Measurements from ENCODE around the gene SYNE3.
"Not testable (repeated sequence)": the region's sequence is repeated elsewhere in the genome, so short reads cannot be mapped to it uniquely, and the experiment has no call there.

The SYNE3 gene

DNA sequence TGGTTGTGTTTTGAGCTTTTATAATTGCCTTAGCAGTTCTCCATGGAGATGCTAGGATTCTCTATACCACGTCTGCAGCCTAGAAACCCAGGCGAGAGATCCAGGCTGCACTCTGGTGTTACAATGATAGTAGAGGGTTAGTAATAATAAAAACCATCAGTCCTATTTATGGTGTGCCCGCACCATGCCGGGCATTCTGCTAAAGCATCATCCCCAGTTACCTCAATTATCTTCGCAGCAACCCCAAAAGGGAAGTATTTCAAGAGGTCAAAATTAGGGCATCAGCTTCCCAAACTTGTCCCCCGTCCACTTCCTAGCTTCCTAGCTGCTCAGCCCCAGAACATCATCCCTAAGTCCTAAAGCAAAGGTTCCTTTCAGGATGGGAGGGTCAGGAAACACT, 3.2 kb downstream of the SYNE3 start:
- Histone ChIP-seq H3K4me1 (ENCODE audit: control insufficient read depth, insufficient read depth, low read length) (peaks cover 24% of the 10 kb centered on the region), H3K27me3 (ENCODE audit: control insufficient read depth, insufficient read depth, low read length) (peaks cover 31% of the 10 kb centered on the region), H3K9ac (ENCODE audit: low read length) (no peak overlapping the region), H3K4me3 (ENCODE audit: low read depth, low read length) (no peak overlapping the region), H3K27ac (ENCODE audit: low read depth, low read length) (no peak overlapping the region), H3K36me3 (ENCODE audit: control insufficient read depth, insufficient read depth, low read length) (no peaks in the 10 kb centered on the region), H3K9me3 (ENCODE audit: control insufficient read depth, insufficient read depth, low read depth, low read length) (no peaks in the 10 kb centered on the region)

DNA sequence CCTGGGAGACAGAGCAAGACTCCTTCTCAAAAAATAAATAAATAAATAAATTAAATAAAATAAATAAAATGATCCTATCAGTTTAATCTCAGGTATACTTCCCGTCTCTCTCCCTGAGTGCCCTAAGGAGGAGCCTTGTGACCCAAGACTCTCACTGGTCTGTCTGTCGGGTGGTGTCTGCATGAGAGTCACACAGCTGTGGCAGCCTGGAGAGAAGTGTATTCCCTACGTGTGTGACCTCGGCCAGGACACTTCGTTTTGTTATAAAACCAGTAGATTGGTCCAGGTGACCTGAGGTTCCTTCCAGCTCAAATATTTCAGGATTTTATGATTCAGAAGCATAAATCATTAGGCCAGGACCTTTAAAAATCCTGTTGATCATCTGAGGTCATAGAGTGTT, 4.8 kb downstream of the SYNE3 start:
- Histone ChIP-seq H3K9me3 (ENCODE audit: control insufficient read depth, insufficient read depth, low read depth, low read length) (no peaks in the 10 kb centered on the region), H3K36me3 (ENCODE audit: control insufficient read depth, insufficient read depth, low read length) (no peaks in the 10 kb centered on the region), H3K4me3 (ENCODE audit: low read depth, low read length) (no peak overlapping the region), H3K27me3 (ENCODE audit: control insufficient read depth, insufficient read depth, low read length) (peaks cover 16% of the 10 kb centered on the region), H3K27ac (ENCODE audit: low read depth, low read length) (no peak overlapping the region), H3K4me1 (ENCODE audit: control insufficient read depth, insufficient read depth, low read length) (peaks cover 16% of the 10 kb centered on the region), H3K9ac (ENCODE audit: low read length) (no peak overlapping the region)

DNA sequence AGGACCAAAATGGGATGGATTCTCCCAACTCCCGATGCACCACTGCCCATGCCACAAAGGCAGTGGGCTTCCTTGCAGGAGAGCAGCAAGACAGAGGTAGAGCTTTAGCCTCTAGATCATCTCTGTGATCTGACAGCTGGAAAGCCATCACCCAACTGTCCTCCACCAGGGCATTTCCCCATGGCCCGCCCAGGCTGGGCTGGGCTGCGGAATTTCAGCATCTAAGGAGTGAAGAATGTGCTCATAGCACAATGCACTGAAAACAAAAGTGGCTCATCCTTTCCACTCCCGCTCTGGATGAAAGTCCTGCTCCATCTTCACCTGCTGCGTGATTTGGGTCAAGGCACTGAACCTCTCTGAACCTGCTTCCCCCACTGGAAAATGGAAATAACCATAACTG, 5.6 kb downstream of the SYNE3 start:
- Histone ChIP-seq H3K4me3 (ENCODE audit: low read depth, low read length) (no peak overlapping the region), H3K9me3 (ENCODE audit: control insufficient read depth, insufficient read depth, low read depth, low read length) (no peaks in the 10 kb centered on the region), H3K9ac (ENCODE audit: low read length) (no peak overlapping the region), H3K27ac (ENCODE audit: low read depth, low read length) (no peak overlapping the region), H3K4me1 (ENCODE audit: control insufficient read depth, insufficient read depth, low read length) (peaks cover 15% of the 10 kb centered on the region), H3K36me3 (ENCODE audit: control insufficient read depth, insufficient read depth, low read length) (no peaks in the 10 kb centered on the region), H3K27me3 (ENCODE audit: control insufficient read depth, insufficient read depth, low read length) (peaks cover 12% of the 10 kb centered on the region)

DNA sequence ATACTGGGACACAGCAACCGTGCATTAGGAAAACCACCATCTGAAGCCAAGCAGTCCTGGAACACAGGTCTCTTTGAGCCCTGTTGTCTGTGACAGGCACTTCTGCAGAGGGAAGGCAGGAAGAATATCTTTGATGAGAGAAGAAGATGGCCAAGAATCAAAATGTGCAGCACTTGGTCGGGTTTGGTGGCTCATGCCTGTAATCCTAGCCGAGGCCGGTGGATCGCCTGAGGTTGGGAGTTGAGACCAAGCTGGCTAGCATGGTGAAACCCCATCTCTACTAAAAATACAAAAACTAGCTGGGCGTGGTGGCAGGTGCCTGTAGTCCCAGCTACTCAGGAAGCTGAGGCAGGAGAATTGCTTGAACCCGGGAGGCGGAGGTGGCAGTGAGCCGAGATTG, 6.1 kb downstream of the SYNE3 start:
- H3K9ac ChIP-seq (ENCODE audit: low read length); H3K4me3 ChIP-seq (ENCODE audit: low read depth, low read length); H3K27ac ChIP-seq (ENCODE audit: low read depth, low read length); H3K27me3 ChIP-seq (ENCODE audit: control insufficient read depth, insufficient read depth, low read length); H3K36me3 ChIP-seq (ENCODE audit: control insufficient read depth, insufficient read depth, low read length); H3K9me3 ChIP-seq (ENCODE audit: control insufficient read depth, insufficient read depth, low read depth, low read length): not testable (repeated sequence)
- H3K4me1 ChIP-seq (ENCODE audit: control insufficient read depth, insufficient read depth, low read length), result peaks cover 10% of the 10 kb centered on the region; the same call in 1 of the 2 replicates

GRCh38 chr14:95509495-95509894, 7.0 kb downstream of the SYNE3 start:
- no peak overlapping the region for H3K4me3 ChIP-seq (ENCODE audit: low read depth, low read length)
- peaks cover 2% of the 10 kb centered on the region; the same call in 1 of the 2 replicates for H3K4me1 ChIP-seq (ENCODE audit: control insufficient read depth, insufficient read depth, low read length)
- peaks cover 4% of the 10 kb centered on the region for H3K27me3 ChIP-seq (ENCODE audit: control insufficient read depth, insufficient read depth, low read length)
- H3K27ac ChIP-seq (ENCODE audit: low read depth, low read length), result no peak overlapping the region
- no peaks in the 10 kb centered on the region for H3K36me3 ChIP-seq (ENCODE audit: control insufficient read depth, insufficient read depth, low read length)
- H3K9me3 ChIP-seq (ENCODE audit: control insufficient read depth, insufficient read depth, low read depth, low read length), result no peaks in the 10 kb centered on the region
- no peak overlapping the region for H3K9ac ChIP-seq (ENCODE audit: low read length)

GRCh38 chr14:95508377-95508776, 8.1 kb downstream of the SYNE3 start:
- no peaks in the 10 kb centered on the region for H3K27me3 ChIP-seq (ENCODE audit: control insufficient read depth, insufficient read depth, low read length)
- no peaks in the 10 kb centered on the region for H3K4me1 ChIP-seq (ENCODE audit: control insufficient read depth, insufficient read depth, low read length)
- H3K9me3 ChIP-seq (ENCODE audit: control insufficient read depth, insufficient read depth, low read depth, low read length), result no peaks in the 10 kb centered on the region
- no peak overlapping the region for H3K9ac ChIP-seq (ENCODE audit: low read length)
- H3K4me3 ChIP-seq (ENCODE audit: low read depth, low read length), result no peak overlapping the region
- no peak overlapping the region for H3K27ac ChIP-seq (ENCODE audit: low read depth, low read length)
- H3K36me3 ChIP-seq (ENCODE audit: control insufficient read depth, insufficient read depth, low read length), result no peaks in the 10 kb centered on the region

GRCh38 chr14:95507701-95508103, 8.7 kb downstream of the SYNE3 start:
- Histone ChIP-seq H3K36me3 (ENCODE audit: control insufficient read depth, insufficient read depth, low read length) (no peaks in the 10 kb centered on the region), H3K9ac (ENCODE audit: low read length) (no peak overlapping the region), H3K27me3 (ENCODE audit: control insufficient read depth, insufficient read depth, low read length) (no peaks in the 10 kb centered on the region), H3K27ac (ENCODE audit: low read depth, low read length) (no peak overlapping the region), H3K4me1 (ENCODE audit: control insufficient read depth, insufficient read depth, low read length) (no peaks in the 10 kb centered on the region; the same call in 1 of the 2 replicates), H3K9me3 (ENCODE audit: control insufficient read depth, insufficient read depth, low read depth, low read length) (no peaks in the 10 kb centered on the region), H3K4me3 (ENCODE audit: low read depth, low read length) (no peak overlapping the region)

GRCh38 chr14:95507174-95507573, 9.3 kb downstream of the SYNE3 start:
- H3K36me3 ChIP-seq (ENCODE audit: control insufficient read depth, insufficient read depth, low read length), result no peaks in the 10 kb centered on the region
- H3K9me3 ChIP-seq (ENCODE audit: control insufficient read depth, insufficient read depth, low read depth, low read length), result no peaks in the 10 kb centered on the region
- no peak overlapping the region for H3K27ac ChIP-seq (ENCODE audit: low read depth, low read length)
- no peak overlapping the region for H3K9ac ChIP-seq (ENCODE audit: low read length)
- no peaks in the 10 kb centered on the region for H3K27me3 ChIP-seq (ENCODE audit: control insufficient read depth, insufficient read depth, low read length)
- H3K4me1 ChIP-seq (ENCODE audit: control insufficient read depth, insufficient read depth, low read length), result no peaks in the 10 kb centered on the region; the same call in 1 of the 2 replicates
- no peak overlapping the region for H3K4me3 ChIP-seq (ENCODE audit: low read depth, low read length)

- no peak overlapping the region for H3K4me3 ChIP-seq (ENCODE audit: low read depth, low read length)
- no peak overlapping the region for H3K9ac ChIP-seq (ENCODE audit: low read length)
- no peaks in the 10 kb centered on the region for H3K27me3 ChIP-seq (ENCODE audit: control insufficient read depth, insufficient read depth, low read length)
- H3K4me1 ChIP-seq (ENCODE audit: control insufficient read depth, insufficient read depth, low read length), result peaks cover 15% of the 10 kb centered on the region; the same call in 1 of the 2 replicates
- no peaks in the 10 kb centered on the region for H3K36me3 ChIP-seq (ENCODE audit: control insufficient read depth, insufficient read depth, low read length)
- no peaks in the 10 kb centered on the region for H3K9me3 ChIP-seq (ENCODE audit: control insufficient read depth, insufficient read depth, low read depth, low read length)
- no peak overlapping the region for H3K27ac ChIP-seq (ENCODE audit: low read depth, low read length)
Observed at GRCh38 chr14:95505030-95505589, 11.3 kb downstream of the SYNE3 start.

- Histone ChIP-seq H3K36me3 (ENCODE audit: control insufficient read depth, insufficient read depth, low read length) (no peaks in the 10 kb centered on the region), H3K4me3 (ENCODE audit: low read depth, low read length) (no peak overlapping the region), H3K27me3 (ENCODE audit: control insufficient read depth, insufficient read depth, low read length) (no peaks in the 10 kb centered on the region), H3K9me3 (ENCODE audit: control insufficient read depth, insufficient read depth, low read depth, low read length) (no peaks in the 10 kb centered on the region), H3K4me1 (ENCODE audit: control insufficient read depth, insufficient read depth, low read length) (peaks cover 15% of the 10 kb centered on the region; the same call in 1 of the 2 replicates), H3K9ac (ENCODE audit: low read length) (no peak overlapping the region), H3K27ac (ENCODE audit: low read depth, low read length) (no peak overlapping the region)
Observed at GRCh38 chr14:95504135-95505029, 12.1 kb downstream of the SYNE3 start.

- Histone ChIP-seq H3K27me3 (ENCODE audit: control insufficient read depth, insufficient read depth, low read length) (no peaks in the 10 kb centered on the region), H3K9ac (ENCODE audit: low read length) (no peak overlapping the region), H3K9me3 (ENCODE audit: control insufficient read depth, insufficient read depth, low read depth, low read length) (no peaks in the 10 kb centered on the region), H3K4me3 (ENCODE audit: low read depth, low read length) (no peak overlapping the region), H3K27ac (ENCODE audit: low read depth, low read length) (no peak overlapping the region), H3K36me3 (ENCODE audit: control insufficient read depth, insufficient read depth, low read length) (no peaks in the 10 kb centered on the region), H3K4me1 (ENCODE audit: control insufficient read depth, insufficient read depth, low read length) (peaks cover 15% of the 10 kb centered on the region; the same call in 1 of the 2 replicates)
Observed at GRCh38 chr14:95503365-95504134, 12.9 kb downstream of the SYNE3 start.

Measured in HUES6 (cell line).